Measurements from ENCODE around the gene EIF4G3. TPM values are rescaled to one million over a fixed set of nuclear protein-coding genes. Genes with fewer than 3 reads are reported as not detected.
"Not testable (repeated sequence)": the region's sequence is repeated elsewhere in the genome, so short reads cannot be mapped to it uniquely, and the experiment has no call there.

Gene EIF4G3
- total RNA-seq, 3 donors from 2014 or later (not counting 1 experiment from before 2014, with no cell fraction given): 105 to 107 (median 107) TPM

DNA sequence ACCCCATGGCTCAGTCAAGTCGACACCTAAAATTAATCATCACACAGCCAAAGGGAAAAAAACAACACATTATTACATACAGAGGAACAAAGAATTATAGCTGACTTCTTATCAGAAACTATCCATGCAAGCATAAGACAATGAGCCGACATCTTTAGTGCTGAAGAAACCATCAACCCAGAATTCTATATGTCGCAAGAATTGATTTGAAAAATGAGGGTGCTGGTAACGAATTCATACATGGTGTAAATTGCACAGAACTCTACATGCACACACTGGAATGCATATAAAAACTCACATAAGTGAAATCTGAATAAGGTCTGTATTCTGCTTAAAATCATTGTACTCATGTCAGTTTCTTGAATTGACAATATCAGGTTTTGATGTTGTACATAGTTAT lies 25.0 kb upstream of the EIF4G3 start:
- no peaks in the 10 kb centered on the region for H3K4me1 Mint-ChIP-seq
- no peak overlapping the region for H3K27ac ChIP-seq (ENCODE audit: low read length)
- H3K36me3 Mint-ChIP-seq: no peaks in the 10 kb centered on the region
- no peak for ATAC-seq
- no peaks in the 10 kb centered on the region for H3K27me3 ChIP-seq (ENCODE audit: control insufficient read depth, insufficient read depth, low read length)
- no peak for DNase-seq
- no peak overlapping the region for H3K4me3 ChIP-seq (ENCODE audit: low read length)
- no peaks in the 10 kb centered on the region for H3K9me3 Mint-ChIP-seq
- intact Hi-C loops (cut with micrococcal nuclease): no loop called here
- 94% methylated on average over 1 of the region's 4 CpGs for WGBS (ENCODE audit: insufficient coverage)
- H3K27ac Mint-ChIP-seq: no peak overlapping the region
- TF ChIP-seq, protein P1, sequence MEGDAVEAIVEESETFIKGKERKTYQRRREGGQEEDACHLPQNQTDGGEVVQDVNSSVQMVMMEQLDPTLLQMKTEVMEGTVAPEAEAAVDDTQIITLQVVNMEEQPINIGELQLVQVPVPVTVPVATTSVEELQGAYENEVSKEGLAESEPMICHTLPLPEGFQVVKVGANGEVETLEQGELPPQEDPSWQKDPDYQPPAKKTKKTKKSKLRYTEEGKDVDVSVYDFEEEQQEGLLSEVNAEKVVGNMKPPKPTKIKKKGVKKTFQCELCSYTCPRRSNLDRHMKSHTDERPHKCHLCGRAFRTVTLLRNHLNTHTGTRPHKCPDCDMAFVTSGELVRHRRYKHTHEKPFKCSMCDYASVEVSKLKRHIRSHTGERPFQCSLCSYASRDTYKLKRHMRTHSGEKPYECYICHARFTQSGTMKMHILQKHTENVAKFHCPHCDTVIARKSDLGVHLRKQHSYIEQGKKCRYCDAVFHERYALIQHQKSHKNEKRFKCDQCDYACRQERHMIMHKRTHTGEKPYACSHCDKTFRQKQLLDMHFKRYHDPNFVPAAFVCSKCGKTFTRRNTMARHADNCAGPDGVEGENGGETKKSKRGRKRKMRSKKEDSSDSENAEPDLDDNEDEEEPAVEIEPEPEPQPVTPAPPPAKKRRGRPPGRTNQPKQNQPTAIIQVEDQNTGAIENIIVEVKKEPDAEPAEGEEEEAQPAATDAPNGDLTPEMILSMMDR (IDR thresholded peaks at IDR 0.05): no peak
- H3K4me3 Mint-ChIP-seq: no peak overlapping the region
- H3K9me3 ChIP-seq (ENCODE audit: control insufficient read depth, insufficient read depth, low read length): no peaks in the 10 kb centered on the region
- H3K27me3 Mint-ChIP-seq (ENCODE audit: low read depth in 2 of 2): peaks cover under 1 to 11% of the 10 kb centered on the region in 2 donors
- H3K4me1 ChIP-seq (ENCODE audit: control insufficient read depth, insufficient read depth, low read length): no peaks in the 10 kb centered on the region
- H3K36me3 ChIP-seq (ENCODE audit: control insufficient read depth, insufficient read depth, low read length): no peaks in the 10 kb centered on the region

DNA sequence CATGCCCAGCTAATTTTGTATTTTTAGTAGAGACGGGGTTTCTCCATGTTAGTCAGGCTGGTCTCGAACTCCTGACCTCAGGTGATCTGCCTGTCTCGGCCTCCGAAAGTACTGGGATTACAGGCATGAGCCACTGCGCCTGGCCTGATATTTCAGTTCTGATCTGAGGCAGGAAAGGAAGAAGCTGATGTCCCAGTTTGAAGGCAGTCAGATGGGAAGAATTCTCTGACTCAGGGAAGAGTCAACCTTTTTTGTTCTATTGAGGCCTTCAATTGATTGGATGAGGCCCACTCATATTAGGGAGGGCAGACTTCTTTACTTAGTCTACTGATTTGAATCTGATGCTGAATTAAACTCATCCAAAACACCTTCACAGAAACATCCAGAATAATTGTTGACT lies 24.5 kb upstream of the EIF4G3 start:
- not testable (repeated sequence) for H3K36me3 Mint-ChIP-seq

DNA sequence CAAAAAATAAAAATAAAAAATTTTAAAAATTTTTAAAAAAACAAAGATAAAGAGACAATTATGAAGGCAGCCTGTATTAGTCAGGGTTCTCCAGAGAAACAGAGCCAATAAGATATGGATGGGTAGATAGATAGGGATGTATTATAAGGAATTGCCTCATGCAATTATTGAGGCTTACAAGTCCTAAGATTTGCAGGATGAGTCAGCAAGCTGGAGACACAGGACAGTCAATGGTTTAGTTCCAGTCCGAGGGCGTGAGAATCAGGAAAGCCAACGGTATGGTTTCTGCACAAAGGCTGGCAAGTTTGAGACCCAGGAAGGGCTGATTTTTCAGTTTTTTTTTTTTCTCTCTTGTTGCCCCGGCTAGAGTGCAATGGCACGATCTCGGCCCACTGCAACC lies 24.1 kb upstream of the EIF4G3 start:
- Histone ChIP-seq H3K9me3 (ENCODE audit: control insufficient read depth, insufficient read depth, low read length) (no peaks in the 10 kb centered on the region), H3K36me3 (ENCODE audit: control insufficient read depth, insufficient read depth, low read length) (no peaks in the 10 kb centered on the region), H3K4me1 (ENCODE audit: control insufficient read depth, insufficient read depth, low read length) (no peaks in the 10 kb centered on the region), H3K4me3 (ENCODE audit: low read length) (no peak overlapping the region), H3K27me3 (ENCODE audit: control insufficient read depth, insufficient read depth, low read length) (no peaks in the 10 kb centered on the region), H3K27ac (ENCODE audit: low read length) (no peak overlapping the region)
- intact Hi-C loops (cut with micrococcal nuclease): no loop called here
- H3K9me3 Mint-ChIP-seq: no peaks in the 10 kb centered on the region
- H3K27me3 Mint-ChIP-seq (ENCODE audit: low read depth in 2 of 2): peaks cover 5 to 11% of the 10 kb centered on the region in 2 donors
- H3K27ac Mint-ChIP-seq: no peak overlapping the region
- DNase-seq (no peak), ATAC-seq (no peak)
- TF ChIP-seq, protein P1 (IDR thresholded peaks at IDR 0.05): no peak
- no peak overlapping the region for H3K4me3 Mint-ChIP-seq
- no peaks in the 10 kb centered on the region for H3K4me1 Mint-ChIP-seq
- WGBS (ENCODE audit: insufficient coverage): 88% methylated on average over 6 of the region's 6 CpGs
- H3K36me3 Mint-ChIP-seq: no peaks in the 10 kb centered on the region

More for the DNA sequence above, 24.5 kb upstream of the EIF4G3 start:
- H3K4me3 ChIP-seq (ENCODE audit: low read length); ATAC-seq; H3K4me3 Mint-ChIP-seq; H3K27me3 ChIP-seq (ENCODE audit: control insufficient read depth, insufficient read depth, low read length); H3K4me1 Mint-ChIP-seq; H3K27ac ChIP-seq (ENCODE audit: low read length); H3K36me3 ChIP-seq (ENCODE audit: control insufficient read depth, insufficient read depth, low read length); H3K27ac Mint-ChIP-seq; H3K9me3 ChIP-seq (ENCODE audit: control insufficient read depth, insufficient read depth, low read length); intact Hi-C loops (cut with micrococcal nuclease); DNase-seq; H3K4me1 ChIP-seq (ENCODE audit: control insufficient read depth, insufficient read depth, low read length); H3K9me3 Mint-ChIP-seq: not testable (repeated sequence)
- WGBS (ENCODE audit: insufficient coverage): 91% methylated on average over 5 of the region's 5 CpGs
- peaks cover 5 to 11% of the 10 kb centered on the region in 2 donors for H3K27me3 Mint-ChIP-seq (ENCODE audit: low read depth in 2 of 2)

DNA sequence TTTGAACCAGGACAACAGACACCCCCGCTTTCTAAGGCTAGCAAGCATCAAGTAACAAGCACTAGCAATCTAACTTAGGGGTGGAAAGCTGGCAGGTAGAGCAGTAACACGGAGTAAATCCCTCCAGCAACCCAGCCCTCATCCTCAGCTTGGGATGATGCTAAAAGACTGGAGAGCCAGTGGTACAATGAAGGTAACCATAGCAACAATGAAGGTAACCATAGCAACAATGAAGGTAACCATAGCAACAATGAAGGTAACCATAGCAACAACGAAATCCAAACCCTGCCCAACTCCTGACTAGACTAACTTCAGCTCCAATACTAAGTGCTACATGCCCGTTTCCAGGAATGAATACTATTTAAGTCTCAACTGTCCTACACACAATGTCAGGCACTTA lies 22.2 kb upstream of the EIF4G3 start:
- DNase-seq: no peak
- Mint-ChIP-seq H3K9me3 (no peaks in the 10 kb centered on the region), H3K4me1 (peaks cover 4 to 5% of the 10 kb centered on the region in 2 donors), H3K36me3 (no peaks in the 10 kb centered on the region), H3K27me3 (ENCODE audit: low read depth in 2 of 2) (peaks cover 5 to 11% of the 10 kb centered on the region in 2 donors), H3K4me3 (no peak overlapping the region), H3K27ac (no peak overlapping the region)
- TF ChIP-seq, protein P1 (IDR thresholded peaks at IDR 0.05): no peak
- intact Hi-C loops (cut with micrococcal nuclease): loop anchor here (10.0 kb wide), 1 partner anchor 264 kb away; no protein-coding TSS in a partner anchor
- Histone ChIP-seq H3K9me3 (ENCODE audit: control insufficient read depth, insufficient read depth, low read length) (no peaks in the 10 kb centered on the region), H3K36me3 (ENCODE audit: control insufficient read depth, insufficient read depth, low read length) (no peaks in the 10 kb centered on the region), H3K27ac (ENCODE audit: low read length) (no peak overlapping the region), H3K4me3 (ENCODE audit: low read length) (no peak overlapping the region), H3K4me1 (ENCODE audit: control insufficient read depth, insufficient read depth, low read length) (peaks cover 3% of the 10 kb centered on the region), H3K27me3 (ENCODE audit: control insufficient read depth, insufficient read depth, low read length) (no peaks in the 10 kb centered on the region)
- WGBS (ENCODE audit: insufficient coverage): 76% methylated on average over 3 of the region's 4 CpGs
- no peak for ATAC-seq

All from natural killer cell (primary cell).